HK-2 (cell line): Measurements from ENCODE around the gene CDK14.
"Not testable (repeated sequence)": the region's sequence is repeated elsewhere in the genome, so short reads cannot be mapped to it uniquely, and the experiment has no call there.

ENCODE experiments used
- DNase-seq: peaks from one replicate; pipeline ENCODE4 v3.0.0-alpha.2; 2018; ENCODE audit not compliant: unreplicated experiment

Gene CDK14

GRCh38 chr7:90894122-90894521, 298.0 kb downstream of the CDK14 start:
- no peak for DNase-seq

GRCh38 chr7:90896458-90896857, 300.3 kb downstream of the CDK14 start:
- no peak for DNase-seq

- DNase-seq: no peak
Observed at GRCh38 chr7:90897961-90898469, 301.9 kb downstream of the CDK14 start.

- DNase-seq: no peak
Observed at GRCh38 chr7:90900628-90901356, 304.7 kb downstream of the CDK14 start.

- DNase-seq: no peak
Observed at GRCh38 chr7:90903841-90904240, 307.7 kb downstream of the CDK14 start.

- no peak for DNase-seq
Observed at GRCh38 chr7:90910136-90910535, 314.0 kb downstream of the CDK14 start.

GRCh38 chr7:90916319-90916718, 320.2 kb downstream of the CDK14 start:
- DNase-seq: no peak

- no peak for DNase-seq
Observed at GRCh38 chr7:90917539-90917938, 321.4 kb downstream of the CDK14 start.

- no peak for DNase-seq
Observed at GRCh38 chr7:90918303-90918702, 322.2 kb downstream of the CDK14 start.

- DNase-seq: no peak
Observed at GRCh38 chr7:90919816-90920215, 323.7 kb downstream of the CDK14 start.

- no peak for DNase-seq
Observed at GRCh38 chr7:90920336-90920735, 324.2 kb downstream of the CDK14 start.

GRCh38 chr7:90923541-90923997, 327.4 kb downstream of the CDK14 start:
- no peak for DNase-seq

- DNase-seq: not testable (repeated sequence)
Observed at GRCh38 chr7:90928700-90929424, 332.7 kb downstream of the CDK14 start.

GRCh38 chr7:90931986-90932916, 336.1 kb downstream of the CDK14 start:
- no peak for DNase-seq

GRCh38 chr7:90933041-90933440, 336.9 kb downstream of the CDK14 start:
- DNase-seq: no peak

- no peak for DNase-seq
Observed at GRCh38 chr7:90933984-90934383, 337.9 kb downstream of the CDK14 start.

- DNase-seq: no peak
Observed at GRCh38 chr7:90938371-90938770, 342.2 kb downstream of the CDK14 start.

- no peak for DNase-seq
Observed at GRCh38 chr7:90939666-90940065, 343.5 kb downstream of the CDK14 start.

GRCh38 chr7:90944021-90944420, 347.9 kb downstream of the CDK14 start:
- no peak for DNase-seq

- DNase-seq: no peak
Observed at GRCh38 chr7:90945104-90945787, 349.1 kb downstream of the CDK14 start.

GRCh38 chr7:90946730-90947501, 350.8 kb downstream of the CDK14 start:
- no peak for DNase-seq
